Nephron (organoid): ENCODE data around the gene PCED1B.

ENCODE experiments used
- H3K27ac Mint-ChIP-seq, 3 experiments: 2 replicates each; pipeline ENCODE4 v1.8.0; 2020; ENCODE audit warnings: mixed read lengths in 3 of 3, mild to moderate bottlenecking in 2 of 3, moderate library complexity in 1 of 3
- H3K27me3 Mint-ChIP-seq: 2 replicates; pipeline ENCODE4 v1.8.0; 2021; ENCODE audit warnings: low read depth, mild to moderate bottlenecking, moderate library complexity, mixed read lengths
- H3K36me3 Mint-ChIP-seq: 2 replicates; pipeline ENCODE4 v1.8.0; 2020; ENCODE audit warnings: low read depth, mixed read lengths
- H3K4me1 Mint-ChIP-seq: 2 replicates; pipeline ENCODE4 v1.8.0; 2020; ENCODE audit warnings: mixed read lengths
- H3K4me3 Mint-ChIP-seq, 3 experiments: 2 replicates each; pipeline ENCODE4 v1.8.0; 2020; ENCODE audit warnings: mild to moderate bottlenecking in 3 of 3, mixed read lengths in 3 of 3, moderate library complexity in 2 of 3
- H3K9me3 Mint-ChIP-seq: 2 replicates; pipeline ENCODE4 v1.8.0; 2020; ENCODE audit warnings: mixed read lengths
- TF ChIP-seq, protein P1 (sequence below), 3 experiments: fragments of 200-600 bp; sonication (generic); IDR thresholded peaks; one replicate each; pipeline ENCODE4 v1.5.0; 2021; ENCODE audit warnings: antibody characterized with exemption in 3 of 3; ENCODE audit not compliant: unreplicated experiment in 3 of 3

PCED1B gene

DNA sequence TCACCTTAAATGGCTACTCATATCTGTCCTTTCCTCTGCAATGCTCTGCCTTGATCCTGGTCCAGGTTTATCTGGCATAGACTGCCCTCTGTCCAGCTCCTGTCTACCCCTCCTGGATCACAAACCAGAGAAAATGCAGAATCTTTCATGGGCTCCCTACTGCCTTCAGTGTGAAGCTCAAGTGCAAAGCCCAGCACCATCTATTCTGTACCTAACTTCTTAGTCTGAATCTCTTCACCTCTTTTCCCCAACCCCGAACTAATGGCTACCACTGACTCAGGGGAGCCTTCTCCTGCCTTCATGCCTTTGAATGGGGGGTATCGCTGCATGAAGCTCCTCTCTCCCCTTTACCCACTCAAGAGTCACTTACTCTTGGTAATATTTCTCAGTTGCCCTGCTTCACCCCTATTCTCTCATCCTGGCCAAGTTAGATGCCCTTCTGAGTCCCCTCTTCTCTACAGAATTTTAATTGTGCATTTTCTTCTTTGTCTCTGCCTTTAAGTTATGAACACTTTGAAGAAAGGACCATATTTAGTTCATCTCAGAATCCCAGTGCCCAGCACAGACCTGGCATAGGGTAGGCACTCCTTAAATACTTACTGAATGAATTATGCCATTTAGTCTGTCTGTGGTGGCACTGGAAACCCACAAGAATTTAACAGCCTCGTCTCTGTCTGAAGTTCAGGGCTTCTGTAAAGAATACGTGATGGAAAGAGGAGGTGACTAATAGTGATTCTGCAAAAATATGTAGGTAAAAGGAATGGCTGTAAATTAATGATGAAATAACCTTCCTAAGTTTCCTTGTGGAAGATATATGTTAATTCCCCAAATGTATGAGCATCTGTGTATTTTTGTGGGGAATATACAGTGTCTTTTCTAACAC lies 191.6 kb downstream of the PCED1B start:
- TF ChIP-seq, protein P1, sequence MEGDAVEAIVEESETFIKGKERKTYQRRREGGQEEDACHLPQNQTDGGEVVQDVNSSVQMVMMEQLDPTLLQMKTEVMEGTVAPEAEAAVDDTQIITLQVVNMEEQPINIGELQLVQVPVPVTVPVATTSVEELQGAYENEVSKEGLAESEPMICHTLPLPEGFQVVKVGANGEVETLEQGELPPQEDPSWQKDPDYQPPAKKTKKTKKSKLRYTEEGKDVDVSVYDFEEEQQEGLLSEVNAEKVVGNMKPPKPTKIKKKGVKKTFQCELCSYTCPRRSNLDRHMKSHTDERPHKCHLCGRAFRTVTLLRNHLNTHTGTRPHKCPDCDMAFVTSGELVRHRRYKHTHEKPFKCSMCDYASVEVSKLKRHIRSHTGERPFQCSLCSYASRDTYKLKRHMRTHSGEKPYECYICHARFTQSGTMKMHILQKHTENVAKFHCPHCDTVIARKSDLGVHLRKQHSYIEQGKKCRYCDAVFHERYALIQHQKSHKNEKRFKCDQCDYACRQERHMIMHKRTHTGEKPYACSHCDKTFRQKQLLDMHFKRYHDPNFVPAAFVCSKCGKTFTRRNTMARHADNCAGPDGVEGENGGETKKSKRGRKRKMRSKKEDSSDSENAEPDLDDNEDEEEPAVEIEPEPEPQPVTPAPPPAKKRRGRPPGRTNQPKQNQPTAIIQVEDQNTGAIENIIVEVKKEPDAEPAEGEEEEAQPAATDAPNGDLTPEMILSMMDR (IDR thresholded peaks at IDR 0.05; ENCODE audit: unreplicated experiment in 3 of 3), result no peak
- H3K4me1 Mint-ChIP-seq, result no peaks in the 10 kb centered on the region
- H3K4me3 Mint-ChIP-seq, result no peak overlapping the region
- no peak overlapping the region for H3K27ac Mint-ChIP-seq
- H3K27me3 Mint-ChIP-seq, result no peaks in the 10 kb centered on the region
- H3K36me3 Mint-ChIP-seq, result no peaks in the 10 kb centered on the region
- H3K9me3 Mint-ChIP-seq, result no peaks in the 10 kb centered on the region

DNA sequence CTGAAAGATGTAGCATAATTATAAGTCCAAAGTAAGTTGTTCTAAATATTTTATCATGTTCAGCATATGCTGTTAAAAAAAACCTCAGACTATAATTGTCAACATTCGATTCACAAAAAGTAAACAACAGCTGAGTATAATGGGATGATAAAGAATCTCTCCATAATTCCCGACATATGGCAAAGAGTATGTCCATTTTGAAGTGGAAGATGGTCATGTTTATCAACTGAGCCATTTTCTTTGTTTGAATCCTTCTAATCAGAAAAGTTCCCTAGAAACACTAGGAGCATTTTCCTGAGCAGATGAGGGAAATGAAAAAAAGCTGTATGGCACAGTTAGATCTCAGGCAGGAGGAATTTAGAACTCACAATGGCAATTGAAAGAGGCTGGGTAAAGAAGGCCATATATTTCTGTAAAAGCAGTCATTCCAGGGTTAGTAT lies 192.4 kb downstream of the PCED1B start:
- TF ChIP-seq, protein P1 (IDR thresholded peaks at IDR 0.05; ENCODE audit: unreplicated experiment in 3 of 3), result no peak
- Mint-ChIP-seq H3K4me3 (no peak overlapping the region), H3K9me3 (no peaks in the 10 kb centered on the region), H3K4me1 (no peaks in the 10 kb centered on the region), H3K27me3 (no peaks in the 10 kb centered on the region), H3K36me3 (no peaks in the 10 kb centered on the region), H3K27ac (no peak overlapping the region)

DNA sequence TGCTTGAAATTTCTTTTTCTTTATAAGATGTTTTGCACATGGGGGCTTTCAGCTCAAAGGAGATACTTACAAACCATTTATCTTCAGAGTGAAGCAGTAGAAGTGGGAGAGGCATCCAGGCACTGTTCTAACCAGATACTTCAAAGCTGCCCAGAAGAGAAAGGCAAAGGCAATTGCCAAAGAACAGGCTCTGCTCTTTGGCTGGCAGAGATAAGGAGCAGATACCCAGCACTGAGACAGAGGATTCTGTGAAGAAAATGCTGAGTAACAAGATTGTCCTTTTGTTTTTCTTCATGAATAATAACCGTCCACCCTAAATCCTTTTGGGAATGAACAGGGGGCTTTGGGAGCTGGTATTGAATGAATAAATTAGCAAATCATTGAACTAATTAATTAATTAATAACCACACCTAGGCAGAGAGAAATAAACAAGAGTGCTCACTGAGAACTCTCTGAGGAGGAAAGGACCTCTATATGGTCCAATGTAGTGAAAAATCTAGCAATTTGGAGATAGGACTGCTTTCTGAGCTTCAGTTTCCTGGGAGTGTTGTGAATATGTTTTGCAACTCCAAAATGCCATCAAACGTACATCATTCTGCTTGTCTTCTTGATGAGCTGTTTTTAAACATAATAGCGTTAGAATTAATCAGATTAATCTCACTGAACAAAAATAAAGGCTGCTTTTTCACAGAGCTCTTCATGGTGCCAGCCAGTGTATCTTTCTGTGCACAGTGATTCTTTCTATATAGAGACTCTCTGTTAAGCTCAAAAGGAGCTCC lies 193.2 kb downstream of the PCED1B start:
- Mint-ChIP-seq H3K4me1 (no peaks in the 10 kb centered on the region), H3K9me3 (no peaks in the 10 kb centered on the region), H3K27ac (no peak overlapping the region), H3K36me3 (no peaks in the 10 kb centered on the region), H3K4me3 (no peak overlapping the region), H3K27me3 (no peaks in the 10 kb centered on the region)
- TF ChIP-seq, protein P1 (IDR thresholded peaks at IDR 0.05; ENCODE audit: unreplicated experiment in 3 of 3), result no peak

DNA sequence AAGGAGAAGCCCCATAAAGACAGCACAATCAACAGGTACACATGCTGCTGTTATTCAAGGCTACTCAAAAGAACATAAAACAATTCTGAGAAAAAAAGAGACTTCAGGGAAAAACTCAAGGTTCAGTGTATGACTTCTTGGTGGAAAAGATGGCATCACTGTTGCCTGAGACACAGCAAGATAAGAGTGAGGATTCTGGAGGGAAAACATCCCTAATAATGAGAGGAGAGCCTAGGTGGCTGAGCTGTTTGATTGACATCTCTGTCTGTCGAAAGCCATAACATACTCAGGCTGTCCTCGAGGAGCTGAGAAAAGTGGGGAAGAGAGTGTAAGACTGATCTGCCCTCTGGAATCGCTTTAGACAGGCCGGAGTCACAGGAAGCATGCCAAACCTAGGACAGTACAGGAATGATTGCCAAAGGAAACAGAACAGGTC lies 193.8 kb downstream of the PCED1B start:
- H3K27me3 Mint-ChIP-seq, result peaks cover 4% of the 10 kb centered on the region
- no peak overlapping the region for H3K4me3 Mint-ChIP-seq
- H3K36me3 Mint-ChIP-seq, result no peaks in the 10 kb centered on the region
- TF ChIP-seq, protein P1 (IDR thresholded peaks at IDR 0.05; ENCODE audit: unreplicated experiment in 3 of 3), result no peak
- no peaks in the 10 kb centered on the region for H3K4me1 Mint-ChIP-seq
- H3K9me3 Mint-ChIP-seq, result no peaks in the 10 kb centered on the region
- H3K27ac Mint-ChIP-seq, result no peak overlapping the region

DNA sequence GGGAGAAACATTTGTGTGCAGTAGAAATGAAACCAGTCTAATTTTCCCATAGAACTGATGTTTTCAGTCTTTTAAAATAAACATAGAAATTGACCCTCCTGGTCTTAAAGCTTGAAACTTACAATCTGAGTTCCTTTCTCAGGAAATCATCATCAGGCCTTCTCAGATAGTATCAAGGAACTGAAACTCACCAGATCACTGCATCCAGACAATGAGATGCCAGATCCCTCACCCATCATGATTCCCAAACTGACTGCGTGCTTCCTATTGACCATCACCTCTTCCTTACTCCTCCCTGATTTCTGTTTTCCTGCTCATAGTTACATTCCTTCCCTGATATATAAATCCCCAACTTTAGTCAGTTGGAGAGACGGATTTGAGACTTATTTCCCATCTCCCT lies 195.3 kb downstream of the PCED1B start:
- H3K4me1 Mint-ChIP-seq, result no peaks in the 10 kb centered on the region
- TF ChIP-seq, protein P1 (IDR thresholded peaks at IDR 0.05; ENCODE audit: unreplicated experiment in 3 of 3), result no peak
- H3K4me3 Mint-ChIP-seq, result no peak overlapping the region
- H3K36me3 Mint-ChIP-seq, result no peaks in the 10 kb centered on the region
- H3K27me3 Mint-ChIP-seq, result peaks cover 4% of the 10 kb centered on the region
- H3K9me3 Mint-ChIP-seq, result no peaks in the 10 kb centered on the region
- H3K27ac Mint-ChIP-seq, result no peak overlapping the region
